Kidney (tissue), 14 donors: ENCODE data around the gene MAP2K4. TPM values are rescaled to one million over a fixed set of nuclear protein-coding genes. Genes with fewer than 3 reads are reported as not detected.

ENCODE experiments used
- DNase-seq, 5 donors: peaks; one replicate each; pipeline ENCODE4 v3.0.0-alpha.2; 2013 to 2020
- FAIRE-seq: peaks from 2 replicates; lab custom pipeline; 2012; peaks lifted over from hg19 to GRCh38; lab: Jason Lieb, UNC
- H3K27ac ChIP-seq, 2 donors: one replicate each; pipeline ENCODE4 v1.7.0; 2013; ENCODE audit warnings: low read depth in 2 of 2, low read length in 2 of 2, inconsistent platforms in 1 of 2
- H3K27me3 ChIP-seq: one replicate; pipeline ENCODE4 v1.7.1; 2013; ENCODE audit warnings: low read length, inconsistent platforms; ENCODE audit not compliant: control insufficient read depth, insufficient read depth
- H3K36me3 ChIP-seq, 3 donors: one replicate each; pipeline versions ENCODE4 v1.7.0 to v1.7.1; 2013; ENCODE audit warnings: low read length in 3 of 3, control low read depth in 1 of 3, inconsistent platforms in 1 of 3; ENCODE audit not compliant: insufficient read depth in 3 of 3, control insufficient read depth in 2 of 3
- H3K4me1 ChIP-seq, 3 donors: one replicate each; pipeline versions ENCODE4 v1.7.0 to v1.7.1; 2013; ENCODE audit warnings: low read length in 3 of 3, inconsistent platforms in 1 of 3, low read depth in 1 of 3; ENCODE audit not compliant: control insufficient read depth in 2 of 3, insufficient read depth in 2 of 3
- H3K4me3 ChIP-seq, 3 donors: one replicate each; pipeline versions ENCODE4 v1.7.0 to v1.8.1; 2013; ENCODE audit warnings: low read length in 3 of 3, control low read depth in 1 of 3, inconsistent platforms in 1 of 3
- H3K9ac ChIP-seq, 3 donors: one replicate each; pipeline versions ENCODE4 v1.7.0 to v1.7.1; 2013; ENCODE audit warnings: low read length in 3 of 3, control low read depth in 1 of 3, inconsistent platforms in 1 of 3
- H3K9me3 ChIP-seq, 3 donors: one replicate each; pipeline versions ENCODE4 v1.7.0 to v1.7.1; 2013; ENCODE audit warnings: low read length in 3 of 3, control low read depth in 1 of 3, inconsistent platforms in 1 of 3; ENCODE audit not compliant: control insufficient read depth in 2 of 3, insufficient read depth in 1 of 3
- intact Hi-C: fragments of 100-400 bp; cut with DNase I; formaldehyde crosslinking; loops from one replicate; pipeline ENCODE4 v1.11.1; 2022
- polyA plus RNA-seq: library from polyadenylated mRNA; stranded (reverse); fragments of 350-450 nt; fragmentation: Illumina TruSeq; extraction: RNeasy Lipid Tissue Mini Kit (QIAGEN cat#74804); gene quantifications from one replicate; pipeline ENCODE4 v1.2.3, GENCODE V29; 2014; ENCODE audit warnings: low read depth, low replicate concordance; ENCODE audit not compliant: insufficient read depth
- total RNA-seq: library from RNA; stranded (reverse); fragmentation: NEBNext Ultra II Directional; extraction: Animal tissue kit (Norgen Biotek cat#: 25700); gene quantifications from one replicate; pipeline ENCODE4 v1.2.1, GENCODE V29; 2021
- TF ChIP-seq, protein P1 (sequence below): IDR thresholded peaks from 3 replicates; pipeline ENCODE4 v1.5.1; 2012; ENCODE audit warnings: mild to moderate bottlenecking, moderate library complexity, borderline replicate concordance; ENCODE audit not compliant: insufficient read depth; ENCODE audit errors: extremely low read depth
- donor health status: control.
- donor health status: control.
- donor health status: control.
- donor health status: control.
- donor health status: control.
- donor health status: DM: yes; HTN: yes; CAD: no.
- donor health status: Normal renal cell carcinoma (clear cell type).

The MAP2K4 gene
- total and polyA plus RNA-seq, 2 donors from 2014 or later = 14.2 to 36.1 TPM

DNA sequence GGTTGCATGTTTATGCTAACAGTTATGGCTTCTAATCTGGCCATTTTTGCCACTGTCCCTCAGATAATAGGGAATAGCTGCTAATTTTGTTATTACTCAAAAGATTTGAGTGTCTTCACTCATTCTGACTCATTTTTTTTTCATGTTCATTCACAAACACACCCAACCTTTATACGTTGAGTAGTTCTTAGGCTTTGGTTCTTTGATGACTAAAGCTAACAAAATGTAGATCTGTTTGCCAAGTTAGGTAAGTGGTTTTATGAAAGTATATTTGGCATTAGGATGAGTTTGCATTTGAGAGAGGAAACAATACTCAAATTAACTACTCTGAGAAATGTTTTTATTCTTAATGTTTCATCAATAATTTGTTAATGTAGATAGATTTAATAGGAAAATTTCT, 3.6 kb downstream of the MAP2K4 start:
- H3K9me3 ChIP-seq = no peaks in the 10 kb centered on the region
- H3K9ac ChIP-seq = no peak overlapping the region
- intact Hi-C loops = no loop called here
- DNase-seq (no peak), FAIRE-seq (no peak)
- H3K27me3 ChIP-seq = no peaks in the 10 kb centered on the region
- no peak overlapping the region for H3K4me3 ChIP-seq
- peaks cover 0 to 17% (median 13%) of the 10 kb centered on the region in 3 donors for H3K4me1 ChIP-seq
- H3K36me3 ChIP-seq = no peaks in the 10 kb centered on the region
- no peak overlapping the region for H3K27ac ChIP-seq
- TF ChIP-seq, protein P1, sequence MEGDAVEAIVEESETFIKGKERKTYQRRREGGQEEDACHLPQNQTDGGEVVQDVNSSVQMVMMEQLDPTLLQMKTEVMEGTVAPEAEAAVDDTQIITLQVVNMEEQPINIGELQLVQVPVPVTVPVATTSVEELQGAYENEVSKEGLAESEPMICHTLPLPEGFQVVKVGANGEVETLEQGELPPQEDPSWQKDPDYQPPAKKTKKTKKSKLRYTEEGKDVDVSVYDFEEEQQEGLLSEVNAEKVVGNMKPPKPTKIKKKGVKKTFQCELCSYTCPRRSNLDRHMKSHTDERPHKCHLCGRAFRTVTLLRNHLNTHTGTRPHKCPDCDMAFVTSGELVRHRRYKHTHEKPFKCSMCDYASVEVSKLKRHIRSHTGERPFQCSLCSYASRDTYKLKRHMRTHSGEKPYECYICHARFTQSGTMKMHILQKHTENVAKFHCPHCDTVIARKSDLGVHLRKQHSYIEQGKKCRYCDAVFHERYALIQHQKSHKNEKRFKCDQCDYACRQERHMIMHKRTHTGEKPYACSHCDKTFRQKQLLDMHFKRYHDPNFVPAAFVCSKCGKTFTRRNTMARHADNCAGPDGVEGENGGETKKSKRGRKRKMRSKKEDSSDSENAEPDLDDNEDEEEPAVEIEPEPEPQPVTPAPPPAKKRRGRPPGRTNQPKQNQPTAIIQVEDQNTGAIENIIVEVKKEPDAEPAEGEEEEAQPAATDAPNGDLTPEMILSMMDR = no peak

DNA sequence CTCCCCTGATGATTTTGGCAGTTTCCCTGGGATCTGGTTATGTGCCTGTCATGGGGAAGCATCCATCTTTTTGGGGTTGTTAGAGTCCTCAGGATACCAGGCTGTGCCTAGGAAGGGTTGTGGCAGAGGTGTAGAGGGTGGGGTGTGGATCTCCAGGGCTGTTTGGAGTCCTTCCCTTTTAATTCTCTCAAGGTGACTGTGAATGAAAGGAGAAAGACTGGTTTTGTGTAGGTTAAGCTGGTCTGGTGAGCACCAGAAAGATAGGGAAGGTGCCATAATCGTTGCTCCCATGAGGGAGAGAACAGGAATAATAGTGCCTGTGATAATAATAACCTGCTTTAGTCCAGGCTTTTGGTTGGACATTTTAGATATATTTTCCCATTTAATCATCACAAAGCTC, 7.0 kb downstream of the MAP2K4 start:
- H3K9me3 ChIP-seq = no peaks in the 10 kb centered on the region
- H3K4me3 ChIP-seq = no peak overlapping the region
- no peak overlapping the region for H3K27ac ChIP-seq
- no peak overlapping the region for H3K9ac ChIP-seq
- no peak for DNase-seq
- TF ChIP-seq, protein P1 = no peak
- peaks cover 0 to 14% (median 13%) of the 10 kb centered on the region in 3 donors for H3K4me1 ChIP-seq
- intact Hi-C loops = no loop called here
- FAIRE-seq = no peak
- H3K27me3 ChIP-seq = no peaks in the 10 kb centered on the region
- H3K36me3 ChIP-seq = no peaks in the 10 kb centered on the region

DNA sequence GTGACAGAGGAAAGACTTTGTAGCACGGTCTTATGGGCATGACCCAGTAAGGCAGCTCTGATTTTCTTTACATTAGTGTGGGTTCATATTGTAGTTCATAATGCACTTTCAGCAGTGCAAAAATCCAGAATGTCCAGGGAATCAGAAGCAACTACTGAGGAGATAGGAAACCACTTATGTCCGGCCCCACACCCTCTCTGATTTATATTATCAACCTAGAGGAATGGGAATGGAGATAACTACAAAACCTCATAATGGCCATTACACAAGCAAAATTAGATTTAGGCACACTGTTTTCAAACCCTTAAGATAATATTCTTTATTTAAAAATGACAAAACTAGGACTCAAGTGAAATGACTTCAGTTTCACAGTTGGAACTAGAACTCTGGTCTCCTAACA, 7.9 kb downstream of the MAP2K4 start:
- peaks cover 0 to 13% (median 9%) of the 10 kb centered on the region in 3 donors for H3K4me1 ChIP-seq
- H3K36me3 ChIP-seq = no peaks in the 10 kb centered on the region
- DNase-seq = no peak
- H3K27me3 ChIP-seq = no peaks in the 10 kb centered on the region
- no peak for FAIRE-seq
- TF ChIP-seq, protein P1 = no peak
- intact Hi-C loops = no loop called here
- H3K4me3 ChIP-seq = no peak overlapping the region
- no peaks in the 10 kb centered on the region for H3K9me3 ChIP-seq
- no peak overlapping the region for H3K9ac ChIP-seq
- H3K27ac ChIP-seq = no peak overlapping the region

DNA sequence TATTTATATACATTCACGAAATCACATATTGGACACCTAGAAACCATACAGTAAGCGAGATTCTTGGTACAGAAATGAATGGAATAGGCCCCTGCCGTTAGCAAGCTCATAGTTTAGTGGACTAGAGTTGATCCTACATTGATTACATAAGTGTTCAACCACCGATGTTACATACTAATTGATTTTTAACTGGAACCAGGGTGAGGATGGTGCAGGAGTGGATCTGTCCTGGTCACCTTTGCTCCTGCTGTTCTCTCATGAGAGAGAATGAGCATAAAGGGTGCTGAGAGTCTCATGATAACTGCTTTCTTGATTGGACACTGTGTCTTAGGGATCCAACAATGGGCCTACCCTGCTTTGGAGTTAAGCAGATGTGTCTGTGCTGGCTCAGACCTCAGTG, 13.9 kb downstream of the MAP2K4 start:
- Histone ChIP-seq H3K36me3 (no peaks in the 10 kb centered on the region), H3K4me1 (peaks cover 0 to 9% (median 3%) of the 10 kb centered on the region in 3 donors), H3K27me3 (no peaks in the 10 kb centered on the region), H3K9me3 (no peaks in the 10 kb centered on the region), H3K4me3 (no peak overlapping the region), H3K9ac (no peak overlapping the region), H3K27ac (no peak overlapping the region)
- DNase-seq (no peak), FAIRE-seq (no peak)
- intact Hi-C loops = no loop called here
- TF ChIP-seq, protein P1 = no peak
